ENCODE measurements around the gene ODAD2.
"Not testable (repeated sequence)": the region's sequence is repeated elsewhere in the genome, so short reads cannot be mapped to it uniquely, and the experiment has no call there.

The ODAD2 gene

GRCh38 chr10:27959093-27959715 is 39.7 kb downstream of the ODAD2 start:
- DNase-seq (ENCODE audit: low read depth in 2 of 2), result no peak

GRCh38 chr10:27958383-27958782 is 40.5 kb downstream of the ODAD2 start:
- not testable (repeated sequence) for DNase-seq (ENCODE audit: low read depth in 2 of 2)

GRCh38 chr10:27950242-27950564 is 48.7 kb downstream of the ODAD2 start:
- DNase-seq (ENCODE audit: low read depth in 2 of 2), result no peak

GRCh38 chr10:27949528-27950241 is 49.2 kb downstream of the ODAD2 start:
- no peak for DNase-seq (ENCODE audit: low read depth in 2 of 2)

- no peak for DNase-seq (ENCODE audit: low read depth in 2 of 2)
Observed at GRCh38 chr10:27948186-27948585, 50.7 kb downstream of the ODAD2 start.

GRCh38 chr10:27947540-27947939 is 51.3 kb downstream of the ODAD2 start:
- no peak for DNase-seq (ENCODE audit: low read depth in 2 of 2)

GRCh38 chr10:27944005-27944404 is 54.9 kb downstream of the ODAD2 start:
- no peak for DNase-seq (ENCODE audit: low read depth in 2 of 2)

GRCh38 chr10:27914888-27915287 is 84.0 kb downstream of the ODAD2 start:
- DNase-seq (ENCODE audit: low read depth in 2 of 2), result no peak

GRCh38 chr10:27912231-27912630 is 86.6 kb downstream of the ODAD2 start:
- no peak for DNase-seq (ENCODE audit: low read depth in 2 of 2)

GRCh38 chr10:27911539-27911938 is 87.3 kb downstream of the ODAD2 start:
- DNase-seq (ENCODE audit: low read depth in 2 of 2), result no peak

GRCh38 chr10:27911011-27911410 is 87.9 kb downstream of the ODAD2 start:
- no peak for DNase-seq (ENCODE audit: low read depth in 2 of 2)

- DNase-seq (ENCODE audit: low read depth in 2 of 2), result no peak
Observed at GRCh38 chr10:27908231-27908630, 90.6 kb downstream of the ODAD2 start.

- not testable (repeated sequence) for DNase-seq (ENCODE audit: low read depth in 2 of 2)
Observed at GRCh38 chr10:27899485-27899884, 99.4 kb downstream of the ODAD2 start.

GRCh38 chr10:27899058-27899457 is 99.8 kb downstream of the ODAD2 start:
- no peak for DNase-seq (ENCODE audit: low read depth in 2 of 2)

- DNase-seq (ENCODE audit: low read depth in 2 of 2), result no peak
Observed at GRCh38 chr10:27893358-27893954, 105.4 kb downstream of the ODAD2 start.

- DNase-seq (ENCODE audit: low read depth in 2 of 2), result no peak
Observed at GRCh38 chr10:27890971-27891370, 107.9 kb downstream of the ODAD2 start.

GRCh38 chr10:27889518-27889917 is 109.4 kb downstream of the ODAD2 start:
- DNase-seq (ENCODE audit: low read depth in 2 of 2), result no peak

- no peak for DNase-seq (ENCODE audit: low read depth in 2 of 2)
Observed at GRCh38 chr10:27884185-27884641, 114.7 kb downstream of the ODAD2 start.

- DNase-seq (ENCODE audit: low read depth in 2 of 2), result no peak
Observed at GRCh38 chr10:27878281-27878680, 120.6 kb downstream of the ODAD2 start.

GRCh38 chr10:27865221-27865635 is 133.7 kb downstream of the ODAD2 start:
- no peak for DNase-seq (ENCODE audit: low read depth in 2 of 2)

- no peak for DNase-seq (ENCODE audit: low read depth in 2 of 2)
Observed at GRCh38 chr10:27861781-27862180, 137.1 kb downstream of the ODAD2 start.

- DNase-seq (ENCODE audit: low read depth in 2 of 2), result no peak
Observed at GRCh38 chr10:27857616-27858015, 141.3 kb downstream of the ODAD2 start.

- DNase-seq (ENCODE audit: low read depth in 2 of 2), result no peak
Observed at GRCh38 chr10:27844223-27844622, 154.7 kb downstream of the ODAD2 start.
